Neutrophil (primary cell): ENCODE data around the gene DVL1.

ENCODE experiments used
- H3K27ac ChIP-seq: fragments of 200-600 bp; sonication (generic); 2 replicates; pipeline ENCODE4 v1.5.1; 2016; ENCODE audit warnings: mild to moderate bottlenecking, moderate library complexity
- H3K27me3 ChIP-seq: fragments of 200-600 bp; sonication (generic); 2 replicates; pipeline ENCODE4 v1.6.0; 2016; ENCODE audit warnings: mild to moderate bottlenecking
- H3K36me3 ChIP-seq: fragments of 200-600 bp; sonication (generic); 2 replicates; pipeline ENCODE4 v1.5.1; 2017
- H3K4me1 ChIP-seq, 2 experiments: fragments of 200-600 bp in 1 of 2; sonication (generic) in 1 of 2; 1 replicate in 1 of 2; 2 replicates in 1 of 2; pipeline versions ENCODE4 v1.5.1 to v1.6.1; 2013 to 2016; ENCODE audit warnings: low read depth in 1 of 2, low read length in 1 of 2, mild to moderate bottlenecking in 1 of 2, moderate library complexity in 1 of 2; ENCODE audit not compliant: control insufficient read depth in 1 of 2, insufficient read depth in 1 of 2
- H3K4me3 ChIP-seq, 2 experiments: fragments of 200-600 bp in 1 of 2; sonication (generic) in 1 of 2; 1 replicate in 1 of 2; 2 replicates in 1 of 2; pipeline ENCODE4 v1.5.1; 2013 to 2016; ENCODE audit warnings: low read depth in 1 of 2, low read length in 1 of 2, mild to moderate bottlenecking in 1 of 2, moderate library complexity in 1 of 2
- H3K9me3 ChIP-seq: fragments of 200-600 bp; sonication (generic); 2 replicates; pipeline ENCODE4 v1.5.1; 2016
- TF ChIP-seq, protein P1 (sequence below): fragments of 200-600 bp; sonication (generic); IDR thresholded peaks from 2 replicates; pipeline ENCODE4 v1.5.1; 2016; ENCODE audit warnings: antibody characterized with exemption

The DVL1 gene

DNA sequence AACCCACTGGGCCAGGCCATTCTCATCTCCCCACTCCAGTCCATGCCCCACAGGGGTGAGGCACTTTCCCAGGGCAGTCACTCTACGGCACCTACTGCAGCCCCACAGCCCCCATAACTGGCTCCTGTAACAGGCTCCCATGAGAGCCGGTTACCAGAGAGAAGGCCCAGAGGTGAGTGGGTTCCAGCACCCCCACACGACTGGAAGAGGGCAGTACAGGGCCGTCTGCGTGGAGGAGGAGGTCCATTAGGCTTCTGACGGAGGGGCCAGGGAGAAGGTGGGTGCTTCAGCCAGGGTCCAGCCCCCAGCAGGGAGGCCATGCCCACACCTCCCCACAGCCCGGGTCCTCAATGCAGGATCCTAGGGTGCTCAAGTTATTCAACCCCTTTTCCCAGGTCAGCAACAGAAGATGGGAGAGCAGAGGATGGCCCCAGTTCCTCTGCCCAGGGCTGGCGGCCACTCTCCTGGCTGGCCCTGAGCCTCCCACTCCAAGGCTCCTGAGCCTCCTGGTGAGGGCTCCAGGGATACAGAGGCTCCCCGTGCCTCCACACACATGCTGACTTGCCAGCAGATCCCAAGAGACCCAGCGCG, 43.1 kb downstream of the DVL1 start:
- H3K4me1 ChIP-seq, result peaks cover 37 to 43% of the 10 kb centered on the region in 2 experiments
- no peak overlapping the region for H3K4me3 ChIP-seq
- H3K27ac ChIP-seq, result no peak overlapping the region
- TF ChIP-seq, protein P1, sequence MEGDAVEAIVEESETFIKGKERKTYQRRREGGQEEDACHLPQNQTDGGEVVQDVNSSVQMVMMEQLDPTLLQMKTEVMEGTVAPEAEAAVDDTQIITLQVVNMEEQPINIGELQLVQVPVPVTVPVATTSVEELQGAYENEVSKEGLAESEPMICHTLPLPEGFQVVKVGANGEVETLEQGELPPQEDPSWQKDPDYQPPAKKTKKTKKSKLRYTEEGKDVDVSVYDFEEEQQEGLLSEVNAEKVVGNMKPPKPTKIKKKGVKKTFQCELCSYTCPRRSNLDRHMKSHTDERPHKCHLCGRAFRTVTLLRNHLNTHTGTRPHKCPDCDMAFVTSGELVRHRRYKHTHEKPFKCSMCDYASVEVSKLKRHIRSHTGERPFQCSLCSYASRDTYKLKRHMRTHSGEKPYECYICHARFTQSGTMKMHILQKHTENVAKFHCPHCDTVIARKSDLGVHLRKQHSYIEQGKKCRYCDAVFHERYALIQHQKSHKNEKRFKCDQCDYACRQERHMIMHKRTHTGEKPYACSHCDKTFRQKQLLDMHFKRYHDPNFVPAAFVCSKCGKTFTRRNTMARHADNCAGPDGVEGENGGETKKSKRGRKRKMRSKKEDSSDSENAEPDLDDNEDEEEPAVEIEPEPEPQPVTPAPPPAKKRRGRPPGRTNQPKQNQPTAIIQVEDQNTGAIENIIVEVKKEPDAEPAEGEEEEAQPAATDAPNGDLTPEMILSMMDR, result no peak
- peaks cover 4% of the 10 kb centered on the region for H3K27me3 ChIP-seq
- H3K36me3 ChIP-seq, result peaks cover 14% of the 10 kb centered on the region
- H3K9me3 ChIP-seq, result no peaks in the 10 kb centered on the region

DNA sequence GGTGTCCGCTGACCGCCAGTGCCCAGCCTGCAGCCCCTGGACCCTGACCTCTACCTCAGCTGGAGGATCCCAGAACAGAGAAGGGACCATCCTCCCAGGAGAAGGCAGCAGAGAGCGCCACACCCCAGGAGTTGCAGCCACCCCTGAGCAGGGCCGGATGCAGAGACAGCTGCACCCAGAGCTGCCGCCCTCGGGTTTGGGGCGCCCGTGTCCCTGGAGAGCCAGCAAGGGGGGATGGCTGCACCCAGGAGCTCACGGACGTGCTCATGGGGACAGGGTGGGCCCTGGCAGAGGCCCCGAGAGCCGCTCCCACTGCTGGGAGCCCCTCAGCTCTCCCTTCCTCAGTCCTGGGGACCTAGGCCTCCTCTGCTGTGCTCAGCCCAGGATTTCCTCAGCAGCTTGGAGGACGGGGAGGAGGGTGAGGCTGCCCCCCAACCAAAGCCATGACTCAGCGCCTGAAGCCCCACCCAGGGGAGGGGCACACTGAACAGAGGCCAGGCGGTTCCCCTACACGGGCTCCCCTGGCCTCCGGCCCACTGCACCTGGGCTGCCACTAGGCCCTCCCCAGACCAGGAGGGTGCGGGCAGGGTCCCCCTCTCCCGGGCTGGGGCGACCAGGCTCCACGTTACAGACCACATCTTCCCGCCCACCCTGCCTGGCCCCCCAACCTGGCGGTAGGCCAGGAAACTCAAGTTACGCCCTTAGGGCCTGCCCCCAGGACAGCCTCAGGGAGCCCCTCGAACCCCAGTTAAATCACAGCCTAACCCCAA, 43.7 kb downstream of the DVL1 start:
- Histone ChIP-seq H3K27ac (peak overlapping the region; percentile 9), H3K4me3 (peak overlapping the region in 1 of 2 experiments; percentile 10), H3K9me3 (no peaks in the 10 kb centered on the region), H3K4me1 (peaks cover 37 to 43% of the 10 kb centered on the region in 2 experiments), H3K27me3 (peaks cover 4% of the 10 kb centered on the region), H3K36me3 (peaks cover 7% of the 10 kb centered on the region)
- TF ChIP-seq, protein P1, result no peak

DNA sequence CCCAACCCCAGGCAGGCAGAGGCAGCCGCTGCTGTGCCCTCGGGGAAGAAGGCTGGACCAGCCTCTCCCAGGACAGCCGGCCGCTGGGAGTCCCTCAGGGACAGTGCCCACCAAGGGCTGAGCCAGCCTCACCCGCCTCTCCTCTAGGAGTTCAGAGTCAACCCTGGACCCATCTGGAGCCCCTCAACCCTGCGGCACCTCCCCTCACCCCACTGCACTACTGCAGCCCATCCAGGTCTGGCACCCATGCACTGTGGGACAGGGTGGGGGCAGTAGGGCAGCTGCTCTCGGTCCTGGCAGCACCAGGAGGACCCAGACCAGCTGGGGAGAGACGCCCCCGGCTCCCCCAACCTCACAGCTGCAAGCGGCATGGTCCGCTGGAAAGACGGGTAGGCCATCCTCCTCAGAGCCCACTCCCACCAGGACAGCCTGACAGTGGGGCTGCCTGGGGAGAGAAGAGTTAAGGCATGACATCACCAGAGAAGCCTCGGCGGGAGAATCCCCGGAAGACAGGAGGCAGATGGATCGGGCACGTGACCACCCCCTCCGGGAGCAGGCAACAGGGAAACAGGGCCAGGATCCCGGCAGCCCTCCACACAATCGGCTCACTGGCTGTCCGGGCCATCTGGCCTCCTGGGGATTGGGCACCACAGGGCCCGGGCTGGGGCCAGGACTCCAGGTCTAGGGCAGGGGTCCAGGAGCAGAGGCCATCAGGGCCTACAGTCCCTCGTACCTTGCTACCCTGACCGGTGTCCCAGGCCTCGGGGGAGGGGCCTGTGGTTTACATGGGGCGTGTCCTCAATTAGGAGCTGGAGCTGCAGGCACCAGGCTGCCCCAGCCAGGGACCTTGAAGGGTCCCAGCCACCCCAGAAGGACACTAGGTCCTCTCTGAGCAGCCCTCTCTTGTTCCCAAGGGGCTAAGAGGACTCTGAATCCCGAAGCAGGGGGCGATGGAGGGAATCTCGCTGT, 44.6 kb downstream of the DVL1 start:
- peak overlapping the region; percentile 9 for H3K27ac ChIP-seq
- peaks cover 36 to 42% of the 10 kb centered on the region in 2 experiments for H3K4me1 ChIP-seq
- H3K36me3 ChIP-seq, result no peaks in the 10 kb centered on the region

DNA sequence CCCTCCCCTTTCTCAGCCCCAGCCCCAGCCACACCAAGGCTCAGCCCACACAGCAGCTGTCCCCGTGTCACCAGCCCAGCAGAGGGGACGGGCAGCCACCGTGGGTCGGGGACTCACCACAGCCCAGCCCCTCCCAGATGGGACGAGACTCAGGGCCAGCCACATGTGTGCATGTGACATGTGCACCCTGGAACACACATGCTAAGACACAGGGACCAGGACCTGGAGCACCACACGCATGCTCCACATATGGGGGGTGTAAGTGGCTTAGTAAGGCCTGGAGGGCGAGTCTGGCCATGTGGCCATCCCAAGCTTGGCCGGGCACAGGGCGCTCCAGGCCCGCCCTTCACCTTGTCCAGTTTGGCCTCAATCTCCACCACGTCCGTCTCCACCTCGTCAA, 45.5 kb downstream of the DVL1 start:
- no peak overlapping the region for H3K4me3 ChIP-seq

More for the DNA sequence above, 44.6 kb downstream of the DVL1 start:
- Histone ChIP-seq H3K4me3 (no peak overlapping the region), H3K9me3 (no peaks in the 10 kb centered on the region), H3K27me3 (peaks cover 2% of the 10 kb centered on the region)
- TF ChIP-seq, protein P1, result no peak

More for the DNA sequence above, 45.5 kb downstream of the DVL1 start:
- Histone ChIP-seq H3K9me3 (no peaks in the 10 kb centered on the region), H3K4me1 (peaks cover 28 to 33% of the 10 kb centered on the region in 2 experiments), H3K27ac (no peak overlapping the region), H3K36me3 (no peaks in the 10 kb centered on the region), H3K27me3 (no peaks in the 10 kb centered on the region)
- TF ChIP-seq, protein P1, result no peak
